Astrocyte of the cerebellum (primary cell): Measurements from ENCODE around the gene DNAJC5G.
A peak's percentile ranks its signal among the peaks of the same experiment; 100 is the strongest.

Experiments
- DNase-seq: peaks from one replicate; pipeline ENCODE4 v3.0.0-alpha.2; 2011; ENCODE audit warnings: low read depth
- H3K4me3 ChIP-seq: 2 replicates; pipeline ENCODE4 v1.5.1; 2011; ENCODE audit warnings: mild to moderate bottlenecking, low read depth, low read length, moderate library complexity
- CTCF ChIP-seq: IDR thresholded peaks from 2 replicates; pipeline ENCODE4 v1.5.1; 2012; ENCODE audit warnings: low read length, low read depth, moderate library complexity, mild to moderate bottlenecking; ENCODE audit errors: missing control alignments
- in situ Hi-C: cut with HindIII; loops from 2 replicates; pipeline ENCODE4 v1.10.0; 2017; ENCODE audit warnings: low sequenced_read_pairs

Gene DNAJC5G

GRCh38 chr2:27303093-27304025 lies 28.1 kb downstream of the DNAJC5G start:
- no peak overlapping the region for H3K4me3 ChIP-seq
- no peak for DNase-seq
- peak; percentile 86 for TF ChIP-seq CTCF
- in situ Hi-C loops, result no loop called here

GRCh38 chr2:27304488-27305240 lies 29.4 kb downstream of the DNAJC5G start:
- DNase-seq, result no peak
- no peak for TF ChIP-seq CTCF
- no peak overlapping the region for H3K4me3 ChIP-seq
- in situ Hi-C loops, result no loop called here

GRCh38 chr2:27305516-27305915 lies 30.3 kb downstream of the DNAJC5G start:
- DNase-seq, result no peak
- no peak for TF ChIP-seq CTCF
- in situ Hi-C loops, result no loop called here

GRCh38 chr2:27306136-27306535 lies 30.9 kb downstream of the DNAJC5G start:
- no peak for DNase-seq
- no peak for TF ChIP-seq CTCF
- H3K4me3 ChIP-seq, result no peak overlapping the region
- in situ Hi-C loops, result no loop called here

More at GRCh38 chr2:27305516-27305915, 30.3 kb downstream of the DNAJC5G start:
- no peak overlapping the region for H3K4me3 ChIP-seq

GRCh38 chr2:27306573-27307286 lies 31.5 kb downstream of the DNAJC5G start:
- TF ChIP-seq CTCF, result no peak
- no peak for DNase-seq
- in situ Hi-C loops, result no loop called here
- H3K4me3 ChIP-seq, result no peak overlapping the region

- H3K4me3 ChIP-seq, result no peak overlapping the region
- no peak for DNase-seq
- TF ChIP-seq CTCF, result no peak
- in situ Hi-C loops, result no loop called here
These were observed 32.0 kb downstream of the DNAJC5G start for GRCh38 chr2:27307287-27307544.
